Fibroblast of mammary gland (primary cell): Measurements from ENCODE around the gene PLAC1.
A peak's percentile ranks its signal among the peaks of the same experiment; 100 is the strongest.

Experiments
- DNase-seq: peaks from one replicate; pipeline ENCODE4 v3.0.0-alpha.2; 2010; ENCODE audit warnings: low read depth
- H3K4me3 ChIP-seq: 2 replicates; pipeline ENCODE4 v1.5.1; 2011; ENCODE audit warnings: low read depth, mild to moderate bottlenecking, low read length, moderate library complexity; ENCODE audit not compliant: control insufficient read depth
- CTCF ChIP-seq: conservative IDR thresholded peaks from 2 replicates; pipeline ENCODE4 v1.5.1; 2011; ENCODE audit warnings: low read depth, low read length, inconsistent platforms; ENCODE audit not compliant: control insufficient read depth, insufficient read depth

PLAC1 gene

DNA sequence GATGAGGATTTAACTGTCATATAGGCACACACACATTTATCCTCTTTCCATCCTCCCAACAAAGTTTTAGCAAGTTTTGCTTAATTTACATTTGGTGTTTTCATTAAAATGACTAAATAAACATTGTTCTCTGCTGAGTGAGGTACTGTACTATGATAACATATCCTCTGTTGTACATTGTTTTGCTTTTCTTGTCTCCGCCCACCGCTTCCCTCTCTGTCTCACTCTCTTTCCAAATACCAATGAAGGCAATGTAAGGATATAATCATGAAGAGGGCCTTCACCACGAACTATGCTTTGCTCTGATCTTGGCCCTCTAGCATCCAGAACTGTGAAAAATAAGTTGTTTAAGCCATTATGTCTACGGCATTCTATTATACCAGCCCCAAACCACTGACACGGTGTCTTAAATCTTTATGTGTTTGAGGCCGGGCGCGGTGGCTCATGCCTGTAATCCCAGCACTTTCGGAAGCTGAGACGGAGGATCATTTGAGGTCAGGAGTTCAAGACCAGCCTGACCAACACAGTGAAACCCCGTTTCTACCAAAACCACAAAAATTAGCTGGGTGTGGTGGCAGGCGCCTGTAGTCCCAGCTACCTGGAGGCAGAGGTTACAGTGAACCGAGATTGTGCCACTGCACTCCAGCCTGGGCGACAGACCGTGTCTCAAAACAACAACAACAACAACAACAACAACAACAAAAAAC, 133.0 kb downstream of the PLAC1 start:
- no peak for DNase-seq

DNA sequence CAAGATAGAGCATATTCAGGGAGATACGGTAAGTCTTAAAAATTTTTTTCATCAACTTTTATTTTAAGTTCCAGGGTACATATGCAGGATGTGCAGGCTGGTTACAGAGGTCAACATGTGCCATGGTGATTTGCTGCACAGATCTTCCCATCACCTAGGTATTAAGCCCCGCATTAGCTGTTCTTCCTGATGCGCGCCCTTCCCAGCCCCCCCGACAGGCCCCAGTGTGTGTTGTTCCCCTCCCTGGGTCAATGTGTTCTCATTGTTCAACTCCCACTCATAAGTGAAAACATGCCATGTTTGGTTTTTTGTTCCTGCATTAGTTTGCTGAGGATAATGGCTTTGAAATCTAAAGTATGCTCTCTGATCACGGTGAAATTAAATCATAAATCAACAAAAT, 134.1 kb downstream of the PLAC1 start:
- no peak for TF ChIP-seq CTCF
- H3K4me3 ChIP-seq, result no peak overlapping the region
- DNase-seq, result no peak

More for the DNA sequence above, 133.0 kb downstream of the PLAC1 start:
- no peak for TF ChIP-seq CTCF
- no peak overlapping the region for H3K4me3 ChIP-seq

GRCh38 chrX:134520860-134521390, 137.3 kb downstream of the PLAC1 start:
- DNase-seq, result peak; percentile 84

More at GRCh38 chrX:134520860-134521390, 137.3 kb downstream of the PLAC1 start:
- TF ChIP-seq CTCF, result peak; percentile 80
- no peak overlapping the region for H3K4me3 ChIP-seq
